ENCODE measurements around the gene ACHE. TPM values are rescaled to one million over a fixed set of nuclear protein-coding genes. Genes with fewer than 3 reads are reported as not detected.

Gene ACHE
- total RNA-seq, 1 experiment from 2014 or later, result 10.4 TPM

- peaks cover 33% of the 10 kb centered on the region for H3K4me1 ChIP-seq (ENCODE audit: control insufficient read depth, insufficient read depth, low read length)
- no peaks in the 10 kb centered on the region for H3K9me3 ChIP-seq (ENCODE audit: control insufficient read depth, insufficient read depth, low read depth, low read length)
- ATAC-seq (peak; percentile 3; the same call in 1 of the 2 replicates), DNase-seq (ENCODE audit: low read depth, low spot score) (no peak)
- BruUV-seq (replicated peaks), result TSS peak; percentile 91
- peaks cover 14% of the 10 kb centered on the region for H3K36me3 ChIP-seq (ENCODE audit: control insufficient read depth, insufficient read depth, low read length)
- H3K4me3 ChIP-seq (ENCODE audit: low read depth in 2 of 2, low read length in 2 of 2), result peak overlapping the region; percentile 62 to 65
- H3K27me3 ChIP-seq (ENCODE audit: control insufficient read depth, insufficient read depth, low read length), result no peaks in the 10 kb centered on the region
- CTCF ChIA-PET, result interaction anchor here (0.5 to 2.0 kb wide), 2 partner anchors 89 to 179 kb away, joined by 5 to 7 read pairs; no protein-coding TSS in a partner anchor
- POLR2A ChIA-PET, result interaction anchor here (0.5 kb wide), 1 partner anchor 14 kb away, joined by 10 read pairs; the partner anchor contains the start of gene SRRT
- in situ Hi-C loops (cut with HindIII; ENCODE audit: low pct_unique_long_range_greater_than_20kb, low sequenced_read_pairs) (no loop called here), intact Hi-C loops (cut with micrococcal nuclease; ENCODE audit: unreplicated experiment) (no loop called here)
- TF ChIP-seq POLR2AphosphoS5 (IDR thresholded peaks at IDR 0.05; ENCODE audit: low read depth, low read length), result peak; percentile 9; the same call in 1 of the 2 replicates
- no peak for TF ChIP-seq CTCF (IDR thresholded peaks at IDR 0.05)
- peak overlapping the region; percentile 89 for H3K27ac ChIP-seq (ENCODE audit: low read length)
These were observed 7.2 kb downstream of the ACHE start for GRCh38 chr7:100888291-100888987.

DNA sequence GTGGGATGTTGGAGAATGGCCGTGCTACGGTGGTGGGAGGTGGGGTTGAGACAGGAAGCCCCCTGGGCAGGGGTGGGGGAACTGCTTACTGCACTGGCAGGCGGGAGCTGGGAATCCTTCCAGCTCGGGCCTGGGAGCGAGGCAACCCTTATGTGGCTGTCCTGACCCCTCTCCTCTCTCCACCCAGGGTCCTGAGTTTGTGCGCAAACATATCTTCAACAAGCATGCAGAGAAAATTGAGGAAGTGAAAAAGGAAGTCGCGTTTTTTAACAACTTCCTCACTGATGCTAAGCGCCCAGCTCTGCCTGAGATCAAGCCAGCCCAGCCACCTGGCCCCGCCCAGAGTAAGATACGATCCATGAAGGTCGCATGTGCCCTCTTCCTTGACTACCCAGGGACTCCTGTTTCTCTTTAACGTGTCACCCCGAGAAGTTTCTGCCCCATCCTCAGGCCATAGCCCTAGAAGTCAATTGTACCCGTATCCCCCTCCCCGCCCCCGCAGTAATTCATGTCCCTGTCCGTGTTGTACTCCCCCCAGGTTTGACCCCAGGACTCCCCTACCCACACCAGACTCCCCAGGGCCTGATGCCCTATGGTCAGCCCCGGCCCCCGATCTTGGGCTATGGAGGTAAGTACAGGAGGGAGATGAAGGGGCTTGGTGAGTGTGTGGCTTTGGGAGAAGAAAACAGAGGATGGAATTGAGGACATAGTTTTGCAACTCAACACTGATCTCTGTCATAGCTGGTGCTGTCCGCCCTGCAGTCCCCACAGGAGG lies 8.0 kb downstream of the ACHE start:
- no peak for ATAC-seq
- Histone ChIP-seq H3K36me3 (ENCODE audit: control insufficient read depth, insufficient read depth, low read length) (peaks cover 19% of the 10 kb centered on the region), H3K27me3 (ENCODE audit: control insufficient read depth, insufficient read depth, low read length) (no peaks in the 10 kb centered on the region), H3K4me1 (ENCODE audit: control insufficient read depth, insufficient read depth, low read length) (peaks cover 33% of the 10 kb centered on the region), H3K4me3 (ENCODE audit: low read depth in 2 of 2, low read length in 2 of 2) (peak overlapping the region in 1 of 2 experiments; percentile 62; a peak in 3 of 4 replicates), H3K9me3 (ENCODE audit: control insufficient read depth, insufficient read depth, low read depth, low read length) (no peaks in the 10 kb centered on the region), H3K27ac (ENCODE audit: low read length) (peak overlapping the region; percentile 89)
- ChIA-PET CTCF (no interaction called here), POLR2A (interaction anchor here (0.5 to 1.1 kb wide), 2 partner anchors 13 kb away, joined by 4 to 10 read pairs; partner anchors contain the start of gene SRRT)
- intact Hi-C loops (cut with micrococcal nuclease; ENCODE audit: unreplicated experiment), result no loop called here
- DNase-seq (ENCODE audit: low read depth, low spot score), result no peak
- BruUV-seq (replicated peaks), result TSS peak; percentile 86
- TF ChIP-seq TCF7L2 (IDR thresholded peaks at IDR 0.05; ENCODE audit: low read depth, low read length) (no peak), REST (IDR thresholded peaks at IDR 0.05; ENCODE audit: insufficient read depth in 1 of 2, low read depth in 2 of 2, low read length in 1 of 2) (no peak), POLR2AphosphoS5 (IDR thresholded peaks at IDR 0.05; ENCODE audit: low read depth, low read length) (no peak; the same call in none of the 2 replicates), CTCF (IDR thresholded peaks at IDR 0.05) (no peak), SIN3A (IDR thresholded peaks at IDR 0.05; ENCODE audit: borderline replicate concordance, insufficient read depth, low read depth, low read length) (no peak)
- in situ Hi-C loops (cut with HindIII; ENCODE audit: low pct_unique_long_range_greater_than_20kb, low sequenced_read_pairs), result no loop called here
